ENCODE results near the gene APBA3.
"Not testable (repeated sequence)": the region's sequence is repeated elsewhere in the genome, so short reads cannot be mapped to it uniquely, and the experiment has no call there.

Gene APBA3

GRCh38 chr19:3768748-3769099 is 7.2 kb upstream of the APBA3 start:
- DNase-seq (ENCODE audit: extremely low spot score) = no peak
- CTCF ChIA-PET = no interaction called here
- POLR2A ChIA-PET = no interaction called here

GRCh38 chr19:3768015-3768747 is 6.7 kb upstream of the APBA3 start:
- POLR2A ChIA-PET = no interaction called here
- CTCF ChIA-PET = no interaction called here
- no peak for DNase-seq (ENCODE audit: extremely low spot score)
- TF ChIP-seq CTCF (IDR thresholded peaks at IDR 0.05; ENCODE audit: control extremely low read depth, extremely low read depth, low read depth, missing control alignments) = no peak

More at GRCh38 chr19:3768748-3769099, 7.2 kb upstream of the APBA3 start:
- TF ChIP-seq CTCF (IDR thresholded peaks at IDR 0.05; ENCODE audit: control extremely low read depth, extremely low read depth, low read depth, missing control alignments) = no peak

GRCh38 chr19:3767050-3767449 is 5.6 kb upstream of the APBA3 start:
- ChIA-PET POLR2A (no interaction called here), CTCF (no interaction called here)
- DNase-seq (ENCODE audit: extremely low spot score) = no peak
- no peak for TF ChIP-seq CTCF (IDR thresholded peaks at IDR 0.05; ENCODE audit: control extremely low read depth, extremely low read depth, low read depth, missing control alignments)

GRCh38 chr19:3766520-3766919 is 5.0 kb upstream of the APBA3 start:
- POLR2A ChIA-PET = interaction anchor here (0.7 kb wide), 1 partner anchor 8 kb away, joined by 3 read pairs; no protein-coding TSS in a partner anchor
- CTCF ChIA-PET = no interaction called here
- no peak for TF ChIP-seq CTCF (IDR thresholded peaks at IDR 0.05; ENCODE audit: control extremely low read depth, extremely low read depth, low read depth, missing control alignments)
- DNase-seq (ENCODE audit: extremely low spot score) = no peak

GRCh38 chr19:3765757-3766156 is 4.3 kb upstream of the APBA3 start:
- DNase-seq (ENCODE audit: extremely low spot score); CTCF ChIA-PET: not testable (repeated sequence)
- POLR2A ChIA-PET = interaction anchor here (0.7 kb wide), 1 partner anchor 9 kb away, joined by 3 read pairs; no protein-coding TSS in a partner anchor

- CTCF ChIA-PET = no interaction called here
- POLR2A ChIA-PET = no interaction called here
Measured at GRCh38 chr19:3765121-3765520, 3.6 kb upstream of the APBA3 start.

More at GRCh38 chr19:3765121-3765520, 3.6 kb upstream of the APBA3 start:
- DNase-seq (ENCODE audit: extremely low spot score) = no peak
- TF ChIP-seq CTCF (IDR thresholded peaks at IDR 0.05; ENCODE audit: control extremely low read depth, extremely low read depth, low read depth, missing control alignments) = no peak
